Measurements from ENCODE around the gene GADD45G.

Gene GADD45G

DNA sequence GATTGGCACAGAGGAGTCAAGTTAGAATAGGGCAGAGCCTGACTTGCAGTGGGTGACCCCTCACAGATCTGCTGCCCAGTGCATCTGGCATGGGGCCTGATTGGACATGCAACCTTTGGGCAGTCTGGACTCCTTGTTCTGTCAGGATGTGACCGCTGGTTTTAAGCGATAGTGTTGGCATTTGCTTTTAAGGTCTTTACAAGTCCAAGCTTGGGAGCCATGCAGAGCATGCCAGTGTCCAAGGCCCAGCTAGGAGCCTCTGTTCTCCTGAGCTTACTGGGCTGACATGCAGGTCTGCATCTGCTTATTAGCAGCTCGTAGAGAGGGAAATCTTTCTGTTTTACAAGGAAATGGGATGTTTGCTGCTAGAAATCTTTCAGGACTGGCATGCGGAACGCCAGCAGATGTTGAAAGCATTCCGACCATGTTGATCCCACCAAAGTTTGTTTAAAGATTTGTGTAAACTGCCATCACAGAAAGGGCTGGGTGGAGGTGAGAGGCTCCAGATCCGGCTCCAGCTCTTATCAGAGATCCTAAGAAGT lies 27.5 kb downstream of the GADD45G start:
- no peak for DNase-seq

DNA sequence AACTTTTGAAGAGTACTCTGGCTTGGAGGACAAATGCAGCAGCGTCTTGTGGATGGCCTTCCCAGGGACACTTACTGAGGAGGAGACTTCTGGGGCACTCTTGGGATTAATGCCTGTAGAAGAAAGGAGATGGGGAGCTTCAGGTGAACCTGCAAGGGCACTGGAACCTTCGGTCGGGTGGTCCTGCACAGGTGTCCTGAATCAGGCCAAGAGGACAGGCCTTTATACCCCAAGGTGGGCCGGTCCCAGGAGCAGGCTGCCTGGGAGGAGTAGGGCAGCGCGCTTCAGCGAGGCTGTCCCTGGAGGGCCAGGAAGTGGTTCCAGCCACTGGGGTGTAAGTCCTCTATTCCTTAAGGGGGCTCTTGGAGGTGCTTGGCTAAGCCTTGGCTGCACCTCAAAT lies 27.9 kb downstream of the GADD45G start:
- DNase-seq, result no peak

DNA sequence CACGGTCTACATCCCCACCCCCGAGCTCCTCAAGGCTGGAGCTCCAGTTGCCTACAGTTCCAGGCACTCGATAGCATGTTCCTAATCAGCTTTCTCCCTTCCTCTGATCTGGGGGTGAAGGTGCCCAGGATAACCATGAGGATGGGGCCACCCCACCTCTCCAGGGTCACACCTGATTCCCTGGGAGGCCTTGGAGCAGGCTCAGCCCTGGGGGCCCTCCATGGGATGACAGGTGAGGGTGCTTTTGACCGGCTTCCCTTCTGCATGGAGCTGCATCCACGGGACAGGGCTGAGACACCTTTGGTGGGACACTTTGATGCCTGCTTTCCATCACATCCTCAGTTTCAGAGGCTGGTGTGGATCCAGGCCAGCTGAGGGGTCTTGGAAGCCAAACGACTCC lies 28.6 kb downstream of the GADD45G start:
- DNase-seq, result no peak

DNA sequence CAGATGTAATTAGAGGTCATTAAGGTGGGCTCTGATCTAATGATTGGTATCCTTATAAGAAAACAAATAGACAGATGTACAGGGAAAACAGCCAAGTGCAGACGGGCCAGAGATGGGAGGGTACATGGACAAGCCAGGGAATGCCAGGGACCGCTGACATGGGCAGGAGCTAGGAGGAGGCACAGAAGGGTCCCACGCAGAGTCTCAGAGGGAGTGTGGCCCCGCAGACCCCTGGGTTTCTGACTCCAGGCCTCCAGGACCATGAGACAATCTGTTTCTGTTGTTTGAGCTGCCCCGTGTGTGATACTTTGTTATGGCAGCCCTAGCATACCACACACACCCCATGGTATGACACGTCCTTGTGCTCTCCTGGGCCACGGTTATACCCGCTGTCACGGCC lies 29.1 kb downstream of the GADD45G start:
- no peak for DNase-seq

DNA sequence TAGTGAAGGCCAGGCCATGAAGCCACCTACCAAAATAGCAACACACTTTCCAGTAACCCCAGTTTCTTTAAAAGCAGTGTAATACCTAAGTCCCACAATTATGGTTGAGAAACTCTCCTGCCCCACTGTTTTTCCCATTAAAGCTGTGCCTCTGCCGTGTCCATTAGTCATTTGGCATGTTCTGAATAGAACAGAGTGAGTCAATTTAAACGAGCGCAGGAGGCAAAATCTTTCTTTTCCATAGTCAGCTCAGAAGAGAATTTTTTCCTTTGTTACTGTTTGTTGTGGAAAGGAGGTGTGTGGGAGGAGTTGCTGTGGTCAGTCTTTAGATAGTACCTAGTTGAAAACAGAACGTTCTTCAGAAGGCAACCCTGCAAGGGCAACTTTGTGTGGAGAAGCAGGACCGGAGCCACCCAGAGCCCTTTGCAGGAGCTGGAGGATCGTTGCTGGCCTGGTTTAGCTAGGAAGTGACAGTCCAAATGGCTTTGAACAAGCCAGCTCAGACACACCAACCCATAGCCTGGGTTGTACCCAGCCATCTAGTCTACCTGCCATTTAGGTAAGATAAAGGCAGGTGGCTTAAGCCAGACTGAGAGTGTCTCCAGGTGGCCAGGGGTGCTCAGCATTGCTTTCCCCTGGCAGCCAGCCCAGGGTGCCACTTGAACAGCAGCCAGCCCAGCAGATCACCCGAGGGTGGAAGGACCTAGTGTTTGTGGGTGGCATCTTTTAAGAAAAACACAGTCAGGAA lies 30.4 kb downstream of the GADD45G start:
- DNase-seq, result no peak

DNA sequence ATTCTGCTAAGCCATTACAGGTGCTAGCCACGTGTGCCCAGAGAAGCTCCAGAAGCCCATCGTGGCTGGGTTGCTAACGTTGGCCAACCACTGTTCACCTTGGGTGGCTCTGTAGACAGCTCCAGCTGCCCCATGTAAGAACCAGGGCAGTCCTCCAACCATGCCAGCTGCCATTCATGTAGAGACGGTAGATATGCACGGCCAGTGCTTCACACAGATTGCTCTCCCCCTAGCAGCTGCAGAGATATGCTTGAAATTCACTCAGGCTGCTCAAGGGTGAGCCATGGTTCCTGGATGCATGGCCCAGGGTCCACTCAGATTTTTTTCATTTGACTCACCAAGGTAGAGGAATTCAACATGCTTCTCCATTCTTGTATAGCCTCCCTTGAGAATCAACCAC lies 31.0 kb downstream of the GADD45G start:
- DNase-seq, result no peak

DNA sequence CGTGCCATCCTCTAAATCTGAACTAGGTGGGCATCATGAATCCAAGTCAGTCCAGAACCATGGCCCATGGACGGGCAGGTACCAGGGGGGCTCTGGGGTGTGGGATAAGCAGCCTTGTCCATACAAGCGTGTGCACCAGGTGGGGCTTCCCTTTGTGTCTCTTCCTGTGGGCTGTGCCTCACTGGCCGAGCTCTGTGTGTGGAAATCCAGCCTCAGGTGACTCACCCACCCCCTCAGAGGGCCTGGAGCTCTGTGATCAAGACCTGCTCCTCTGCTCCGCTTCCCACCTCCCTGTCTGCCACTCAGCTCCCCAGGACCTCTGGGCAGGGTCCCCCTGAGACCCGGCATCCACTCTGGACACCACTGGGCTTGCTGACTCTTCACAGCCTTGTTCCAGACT lies 33.0 kb downstream of the GADD45G start:
- no peak for DNase-seq

DNA sequence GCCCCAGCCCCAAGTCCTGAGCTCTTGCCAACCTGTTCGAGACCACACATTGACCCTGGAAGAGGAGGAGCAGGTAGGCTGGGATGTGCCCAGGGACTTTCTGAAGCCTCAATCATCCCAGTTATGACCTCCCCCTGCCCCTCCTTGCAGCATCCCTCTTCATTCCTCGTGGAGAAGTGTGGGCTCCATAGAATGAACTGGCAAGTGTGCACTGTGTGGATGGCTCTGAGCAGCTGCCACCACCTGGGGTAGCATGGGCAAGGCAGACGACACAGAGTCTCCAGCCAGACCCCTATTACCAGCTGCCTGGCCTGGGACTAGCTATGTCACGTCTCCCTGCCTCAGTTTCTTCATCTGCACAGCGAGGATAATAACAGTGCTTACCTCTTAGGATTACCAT lies 33.5 kb downstream of the GADD45G start:
- DNase-seq, result no peak

DNA sequence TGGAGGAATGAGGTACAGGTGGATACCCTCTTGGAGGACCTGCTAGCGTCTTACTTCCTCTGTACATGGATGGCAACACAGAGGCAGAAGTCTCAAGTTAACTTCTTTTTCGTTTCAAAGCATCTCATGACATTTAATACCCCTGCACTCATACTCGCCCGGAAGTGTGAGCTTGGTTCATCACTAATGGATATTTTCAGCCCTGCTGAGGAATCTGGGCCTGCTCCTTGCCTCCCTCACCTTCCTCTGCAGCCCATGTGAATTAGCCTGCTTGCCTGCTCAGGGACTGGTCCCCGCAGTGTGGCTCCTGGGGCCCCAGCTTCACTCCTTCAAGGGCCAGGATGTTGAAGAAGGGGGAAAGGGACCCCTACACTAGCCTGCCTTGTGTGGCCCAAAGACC lies 34.1 kb downstream of the GADD45G start:
- no peak for DNase-seq

DNA sequence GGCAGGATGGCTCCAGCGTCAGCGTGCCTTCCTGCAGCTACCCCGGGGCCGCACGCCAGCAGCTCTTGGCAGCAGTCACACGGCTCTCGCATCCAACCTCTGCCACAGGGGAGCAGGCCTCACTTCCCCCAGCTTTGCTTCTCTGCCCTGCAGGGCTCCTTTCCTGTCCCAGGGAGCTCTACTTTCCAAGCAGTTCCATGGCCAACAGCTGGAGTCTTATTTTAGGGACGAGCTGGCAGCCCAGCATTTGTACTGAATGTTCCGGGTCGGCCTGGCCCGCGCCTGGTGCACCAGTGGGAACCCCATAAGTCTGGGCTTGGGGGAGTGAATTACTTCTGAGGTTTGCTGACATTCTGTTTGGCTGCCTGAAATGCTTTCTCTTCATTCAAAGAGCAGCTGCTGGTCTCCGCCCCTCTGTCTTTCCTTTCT lies 34.6 kb downstream of the GADD45G start:
- no peak for DNase-seq

DNA sequence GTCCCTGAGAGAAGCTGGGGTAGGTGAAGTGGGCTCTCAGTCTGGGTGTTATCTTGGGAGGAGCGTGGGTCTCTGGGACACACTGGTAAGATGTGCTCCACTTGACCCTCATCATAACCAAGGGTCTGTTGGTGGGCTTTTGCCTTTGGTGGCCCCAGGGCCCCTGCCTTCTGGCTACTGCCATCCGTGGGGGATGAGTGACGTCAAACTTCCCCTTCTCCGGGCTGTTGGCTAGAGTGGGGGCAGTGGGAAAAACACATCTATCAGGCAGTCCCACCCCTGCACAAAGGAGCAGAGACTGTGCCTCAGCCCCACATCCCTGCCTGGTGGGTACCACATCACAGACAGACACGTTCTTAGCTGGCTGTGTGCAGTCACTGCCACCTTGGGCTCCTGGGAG lies 35.1 kb downstream of the GADD45G start:
- no peak for DNase-seq

DNA sequence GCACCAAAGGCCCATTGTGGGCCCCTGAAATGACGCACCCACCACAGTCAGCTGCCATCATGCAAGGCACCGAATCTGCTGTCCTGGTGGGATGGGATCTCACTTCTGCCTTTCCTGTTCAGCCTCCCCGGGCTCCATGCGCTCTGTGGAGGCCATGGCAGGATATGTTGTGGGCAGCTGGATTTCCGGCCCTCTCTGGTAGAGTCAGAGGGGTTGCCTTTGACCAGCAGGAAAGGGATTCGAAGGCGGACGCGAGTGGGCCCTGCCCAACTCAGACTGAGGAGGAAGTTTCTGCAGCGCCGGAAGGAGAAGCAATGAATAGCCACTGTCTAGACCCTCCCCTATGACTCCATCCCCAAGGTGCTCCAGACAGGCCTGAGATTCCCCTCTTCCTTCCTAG lies 35.5 kb downstream of the GADD45G start:
- no peak for DNase-seq

DNA sequence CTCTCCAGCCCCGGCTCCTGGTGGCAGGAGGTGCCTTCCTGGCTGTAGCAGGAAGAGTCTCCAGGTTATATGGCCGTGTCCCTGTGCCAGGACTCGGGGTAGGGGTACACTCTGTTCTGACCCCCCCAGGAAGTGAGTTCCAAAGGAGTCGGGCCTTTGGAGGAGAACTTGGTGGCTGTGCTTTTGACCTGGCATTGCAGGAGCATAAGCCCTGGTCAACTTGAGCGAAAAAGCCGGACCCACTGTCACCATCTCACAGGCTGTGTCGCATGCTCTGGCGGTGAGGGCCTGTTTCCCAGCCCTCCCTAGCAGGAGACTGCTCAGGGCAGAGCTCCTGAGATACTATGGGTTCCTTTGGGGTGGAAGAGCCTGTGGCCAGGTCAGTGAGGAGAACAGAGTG lies 36.0 kb downstream of the GADD45G start:
- DNase-seq, result no peak

DNA sequence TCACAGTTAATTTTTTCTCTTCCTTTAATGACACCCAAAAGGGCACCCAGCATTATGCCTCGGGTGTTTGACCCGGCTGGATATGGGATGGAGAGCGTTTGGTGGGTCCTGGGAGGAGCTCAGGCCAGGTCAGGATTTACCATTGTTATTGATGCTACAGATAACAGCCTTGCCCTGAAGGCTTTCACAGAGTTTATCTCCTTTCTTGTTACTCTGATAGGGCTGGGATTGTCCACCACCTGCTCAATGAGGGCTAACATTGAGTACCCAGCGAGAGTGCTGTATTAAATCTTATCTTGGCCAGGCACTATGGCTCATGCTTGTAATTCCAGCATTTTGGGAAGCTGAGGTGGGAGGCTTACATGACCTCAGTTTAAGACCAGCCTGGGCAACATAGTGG lies 37.2 kb downstream of the GADD45G start:
- no peak for DNase-seq

DNA sequence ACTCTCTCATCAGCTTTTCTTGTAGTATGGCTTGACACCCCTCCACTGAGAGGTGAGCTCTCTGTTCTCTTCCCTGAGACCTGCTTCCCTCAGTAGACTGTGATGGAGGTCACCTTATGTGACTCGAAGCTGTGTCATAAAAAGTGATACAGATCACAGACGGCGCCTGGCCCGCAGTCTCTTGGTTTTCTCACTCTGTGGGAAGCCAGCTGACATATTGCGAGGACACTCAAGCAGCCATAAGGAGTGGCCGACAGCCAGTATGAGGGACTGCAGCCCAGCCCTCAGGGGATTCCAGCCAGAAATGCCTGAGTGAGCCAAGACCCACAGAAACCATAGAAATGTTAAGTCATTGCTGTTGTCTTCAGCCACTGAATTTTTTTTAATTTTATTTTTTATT lies 38.0 kb downstream of the GADD45G start:
- DNase-seq, result no peak

DNA sequence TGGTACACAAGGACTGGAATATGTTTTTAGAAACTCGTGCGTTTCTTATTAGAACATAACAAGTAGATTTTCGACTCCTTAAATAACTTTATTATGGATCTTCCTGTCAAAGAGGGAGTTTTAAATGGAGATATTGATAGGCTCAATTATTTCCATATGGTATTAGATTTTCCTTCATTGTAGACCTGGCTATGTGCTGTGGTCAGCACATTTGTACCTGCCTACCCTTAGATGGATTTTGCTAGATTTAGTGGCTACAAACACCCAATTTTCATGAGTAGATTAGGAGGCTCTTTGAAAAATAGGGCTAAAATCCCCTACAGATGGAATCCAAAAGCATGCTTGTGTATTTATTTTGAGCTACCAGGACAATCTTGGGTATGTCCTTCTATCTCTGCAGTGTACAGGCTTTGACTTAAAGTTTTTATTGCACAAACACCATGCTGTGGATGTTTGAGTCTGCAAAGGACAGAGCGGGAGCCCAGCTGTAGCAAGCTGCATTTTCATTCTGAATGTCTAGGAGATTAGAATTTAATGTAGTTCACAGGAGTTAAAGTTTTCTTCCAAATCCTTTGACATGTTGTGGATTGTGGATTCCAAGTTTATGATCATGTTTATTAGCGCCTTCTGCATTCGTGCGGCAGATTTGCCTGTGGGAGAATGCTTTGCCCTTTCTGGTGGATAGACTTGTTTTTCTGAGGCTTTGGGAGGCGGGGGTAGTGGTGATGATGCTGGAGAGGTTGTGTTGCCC lies 41.6 kb downstream of the GADD45G start:
- DNase-seq, result no peak

DNA sequence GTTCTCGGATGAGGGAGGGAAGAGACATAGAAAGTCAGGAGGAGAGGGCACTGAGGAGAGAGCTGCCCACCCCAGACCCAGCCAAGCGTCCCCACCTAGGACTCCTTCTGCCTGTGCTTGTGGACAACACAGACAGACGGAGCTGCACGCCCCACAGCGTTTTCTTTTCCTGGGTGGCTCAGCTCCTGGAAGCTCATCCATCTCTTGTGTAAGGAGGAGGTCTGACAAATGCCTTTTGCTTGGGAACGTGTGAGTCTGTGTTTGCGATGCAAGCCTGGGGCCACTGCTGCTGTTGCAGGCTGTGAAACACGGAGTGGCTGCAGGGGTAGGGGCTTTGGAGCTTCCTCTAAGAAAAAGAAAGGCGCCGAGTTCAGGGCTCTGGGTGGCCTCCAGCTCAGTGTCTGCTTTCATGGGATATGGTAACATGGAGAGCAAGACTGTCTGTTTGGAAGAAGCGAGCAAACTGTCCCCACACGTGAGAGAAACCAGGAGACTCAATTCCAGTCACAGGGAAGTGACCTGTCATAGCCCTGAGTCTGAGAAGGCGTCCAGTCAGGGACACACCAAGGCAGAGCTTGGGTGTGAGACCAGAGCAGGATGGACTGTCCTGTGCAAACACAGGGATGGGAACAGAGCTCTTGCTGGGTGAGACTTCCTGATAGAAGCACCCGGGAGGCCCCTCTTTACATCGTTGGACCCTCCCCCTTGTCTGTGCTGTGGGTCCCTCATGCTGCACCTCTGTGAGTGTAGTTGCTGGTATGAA lies 42.7 kb downstream of the GADD45G start:
- DNase-seq, result no peak

DNA sequence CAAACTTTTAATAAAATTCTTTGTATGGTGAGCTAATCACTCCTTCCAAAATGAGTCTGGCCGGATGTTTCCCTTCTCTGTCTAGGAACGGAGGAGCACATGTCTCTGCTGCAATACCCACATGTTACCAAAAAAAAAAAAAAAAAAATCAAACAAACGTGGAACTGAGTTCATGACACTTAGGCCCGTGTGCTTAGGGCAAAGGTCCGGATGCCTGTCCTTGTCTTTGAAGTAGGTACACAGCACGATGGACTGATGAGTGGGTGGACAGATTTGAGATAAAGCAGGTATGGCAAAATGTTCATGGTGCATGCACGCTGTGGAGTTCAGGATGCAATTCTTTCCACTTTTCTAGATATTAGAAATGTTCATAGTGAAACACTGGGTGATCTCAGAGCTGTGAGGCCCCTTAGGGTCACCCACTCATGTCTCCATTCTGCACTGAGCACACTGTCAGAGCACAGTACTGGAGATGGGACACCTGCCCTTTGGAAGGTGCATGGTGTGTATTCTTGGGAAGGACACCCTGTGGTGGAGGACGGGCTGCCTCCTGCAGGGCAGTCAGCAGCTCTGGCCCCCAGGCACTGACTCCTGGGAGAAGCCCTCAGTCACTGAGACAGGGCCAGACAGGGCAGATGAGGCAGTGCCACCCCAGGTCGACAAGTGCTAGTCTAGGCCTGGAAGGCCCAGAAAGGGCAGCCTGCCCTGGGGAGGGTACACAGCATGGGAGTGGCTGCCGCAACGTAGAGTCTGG lies 43.6 kb downstream of the GADD45G start:
- DNase-seq, result no peak

DNA sequence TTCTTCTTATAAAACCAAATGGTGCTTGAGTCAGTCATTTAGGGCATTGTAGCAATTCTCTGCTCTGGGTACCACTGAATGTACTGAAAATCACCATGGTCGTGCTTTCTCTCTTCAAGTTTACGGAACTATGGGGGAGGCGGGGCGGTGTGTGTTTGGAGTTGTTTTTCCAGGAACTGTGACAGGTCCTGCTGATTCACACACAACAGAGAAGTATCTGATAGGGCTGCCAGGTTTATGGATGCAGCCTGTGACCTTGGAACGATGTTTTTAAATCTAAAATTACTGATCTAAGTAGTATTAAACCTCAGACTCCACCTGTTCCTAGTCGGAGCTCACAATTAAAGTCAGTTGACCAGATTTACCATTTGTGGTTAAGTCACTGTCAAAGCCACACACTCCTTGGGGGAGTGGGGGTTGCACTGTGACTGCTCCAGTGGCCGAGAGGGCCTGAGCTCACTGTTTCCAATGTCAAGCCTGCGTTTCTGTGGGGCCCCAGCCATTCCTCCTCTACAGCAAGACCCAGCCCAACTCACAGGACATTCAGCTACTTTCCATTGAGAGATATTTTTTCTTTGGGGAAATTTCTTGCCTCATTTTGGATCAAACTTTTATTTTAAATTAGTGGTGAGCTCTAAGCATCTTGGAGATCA lies 44.4 kb downstream of the GADD45G start:
- no peak for DNase-seq

DNA sequence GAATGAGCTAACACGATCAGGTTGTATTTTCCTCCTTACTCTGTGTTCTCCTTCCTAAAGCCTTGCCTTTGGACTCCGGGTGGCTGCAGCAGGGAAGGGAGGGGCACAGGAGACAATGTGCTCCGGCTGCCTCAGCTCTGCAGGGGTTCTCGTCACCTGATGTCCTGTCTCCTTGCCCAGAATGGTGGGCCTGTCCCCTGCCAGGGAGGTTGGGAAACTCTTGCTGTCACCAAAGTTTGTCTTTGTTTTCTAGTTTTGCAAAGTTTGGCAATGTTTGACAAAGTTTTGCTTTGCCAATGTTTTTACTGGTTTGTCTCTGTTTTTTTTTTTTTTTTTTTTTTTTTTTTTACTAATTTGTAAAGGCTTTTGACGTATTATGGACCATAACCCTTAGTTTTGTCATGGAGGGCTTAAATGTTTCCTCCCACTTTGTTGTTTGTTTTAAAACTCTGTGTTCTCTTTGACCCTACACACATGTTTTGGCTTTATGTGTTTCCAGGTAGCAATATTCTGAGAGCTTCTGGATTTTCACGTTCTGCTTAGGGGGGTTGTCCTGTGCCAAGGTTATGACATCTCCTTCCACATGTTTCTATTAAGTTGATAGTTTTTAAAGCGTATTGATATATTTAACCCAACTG lies 49.3 kb downstream of the GADD45G start:
- DNase-seq, result no peak

DNA sequence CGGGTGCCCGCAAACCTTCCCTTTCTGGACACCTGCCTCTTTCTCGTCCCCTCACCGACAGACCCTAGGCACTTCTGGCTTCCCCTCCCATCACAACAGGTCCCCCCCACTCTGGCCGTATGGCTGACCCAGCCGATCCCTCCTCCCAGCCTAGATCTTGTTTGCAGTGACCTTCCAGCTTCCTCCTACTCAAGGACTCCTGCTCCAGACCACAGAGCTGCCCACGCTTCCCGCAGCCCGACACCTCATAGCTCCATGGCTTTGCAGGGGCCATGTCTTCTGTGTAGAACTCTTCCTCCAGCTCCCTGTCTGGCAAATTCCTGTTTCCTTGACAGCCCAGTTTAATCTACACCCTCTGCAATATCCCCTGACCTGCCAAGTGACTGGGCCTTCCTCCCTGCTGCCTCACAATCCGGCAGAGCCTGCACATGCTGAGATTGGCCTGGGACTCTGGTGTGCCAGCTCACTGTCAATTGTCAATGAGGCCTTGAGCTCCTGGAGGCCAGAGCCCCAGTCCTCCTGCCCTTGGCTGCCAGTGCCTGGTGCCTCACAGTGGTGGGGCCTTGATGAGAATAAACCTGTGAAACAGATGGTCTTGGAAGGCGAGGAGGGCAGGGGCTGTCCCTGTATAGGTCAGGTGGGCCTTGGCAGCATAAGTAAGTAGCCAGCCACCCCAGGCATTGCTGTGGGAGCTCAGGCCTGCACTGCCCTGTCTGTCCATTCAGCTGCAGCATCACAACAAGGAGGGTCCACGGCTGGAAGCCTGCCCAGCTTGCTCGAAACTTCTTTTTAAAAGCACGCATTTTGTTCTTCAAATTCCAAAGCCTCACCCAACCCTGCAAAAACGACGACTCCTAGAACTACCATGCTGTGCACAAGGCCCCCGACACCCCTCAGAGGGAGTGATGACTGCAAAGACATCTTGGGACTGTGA lies 50.5 kb downstream of the GADD45G start:
- DNase-seq, result no peak
